NK-92 (cell line): ENCODE data around the gene DBR1.

Experiments
- DNase-seq: peaks from one replicate; lab custom pipeline; 2025; ENCODE audit not compliant: unreplicated experiment; lab: John Stamatoyannopoulos, UW

DBR1 gene

GRCh38 chr3:138124706-138125355 is 49.9 kb downstream of the DBR1 start:
- DNase-seq: no peak

GRCh38 chr3:138124188-138124587 is 50.5 kb downstream of the DBR1 start:
- DNase-seq: no peak

- no peak for DNase-seq
These were observed 55.3 kb downstream of the DBR1 start for GRCh38 chr3:138119423-138119766.

- no peak for DNase-seq
These were observed 55.9 kb downstream of the DBR1 start for GRCh38 chr3:138118612-138119422.

- no peak for DNase-seq
These were observed 59.4 kb downstream of the DBR1 start, which contains the start of gene DZIP1L for GRCh38 chr3:138114988-138115971. TSS of gene DZIP1L (minus strand) at chr3:138115608. CDS start at chr3:138103971, 11,637 bp downstream.

- no peak for DNase-seq
These were observed 60.2 kb downstream of the DBR1 start for GRCh38 chr3:138114431-138114918.

GRCh38 chr3:138113326-138113725 is 61.4 kb downstream of the DBR1 start:
- DNase-seq: no peak

- no peak for DNase-seq
These were observed 62.4 kb downstream of the DBR1 start for GRCh38 chr3:138112362-138112761.
